Hepatocyte (in vitro differentiated cells): ENCODE data around the gene NEUROD6. TPM values are rescaled to one million over a fixed set of nuclear protein-coding genes. Genes with fewer than 3 reads are reported as not detected.
A peak's percentile ranks its signal among the peaks of the same experiment; 100 is the strongest.

Experiments
- DNase-seq: peaks from one replicate; pipeline ENCODE4 v3.0.0-alpha.2; 2016; ENCODE audit warnings: low spot score
- H2AFZ ChIP-seq: fragments of 200-600 bp; sonication (generic); 2 replicates; pipeline ENCODE4 v1.6.0; 2016; ENCODE audit warnings: antibody characterized with exemption, mild to moderate bottlenecking
- H3K27ac ChIP-seq: fragments of 200-600 bp; sonication (generic); 2 replicates; pipeline ENCODE4 v1.5.1; 2016; ENCODE audit warnings: mild to moderate bottlenecking
- H3K27me3 ChIP-seq: fragments of 200-600 bp; sonication (generic); 2 replicates; pipeline ENCODE4 v1.6.1; 2016
- H3K36me3 ChIP-seq: fragments of 200-600 bp; sonication (generic); replicated peaks from 2 replicates; pipeline ENCODE4 v1.5.1; 2016; ENCODE audit warnings: low read depth; ENCODE audit not compliant: insufficient read depth
- H3K4me1 ChIP-seq: fragments of 200-600 bp; sonication (generic); 2 replicates; pipeline ENCODE4 v1.5.1; 2016; ENCODE audit warnings: mild to moderate bottlenecking, moderate library complexity; ENCODE audit not compliant: insufficient read depth
- H3K4me2 ChIP-seq: fragments of 200-600 bp; sonication (generic); 2 replicates; pipeline ENCODE4 v1.6.0; 2016
- H3K4me3 ChIP-seq: fragments of 200-600 bp; sonication (generic); 2 replicates; pipeline ENCODE4 v1.5.1; 2016; ENCODE audit warnings: mild to moderate bottlenecking
- H3K79me2 ChIP-seq: fragments of 200-600 bp; sonication (generic); 2 replicates; pipeline ENCODE4 v1.6.0; 2017; ENCODE audit warnings: mild to moderate bottlenecking
- H3K9me2 ChIP-seq: fragments of 200-600 bp; sonication (generic); replicated peaks from 2 replicates; pipeline ENCODE4 v1.6.0; 2017; ENCODE audit warnings: mild to moderate bottlenecking; ENCODE audit not compliant: insufficient read depth
- H3K9me3 ChIP-seq: fragments of 200-600 bp; sonication (generic); 2 replicates; pipeline ENCODE4 v1.5.1; 2016; ENCODE audit warnings: low read depth, mild to moderate bottlenecking
- H4K20me1 ChIP-seq: fragments of 200-600 bp; sonication (generic); 2 replicates; pipeline ENCODE4 v1.6.0; 2016; ENCODE audit warnings: mild to moderate bottlenecking; ENCODE audit not compliant: insufficient read depth, poor library complexity, severe bottlenecking
- CTCF ChIP-seq: fragments of 200-600 bp; sonication (generic); IDR thresholded peaks from 2 replicates; pipeline ENCODE4 v1.5.1; 2016; ENCODE audit warnings: antibody characterized with exemption, mild to moderate bottlenecking; ENCODE audit not compliant: poor library complexity
- EZH2 ChIP-seq: fragments of 200-600 bp; sonication (generic); IDR thresholded peaks from 2 replicates; pipeline ENCODE4 v1.6.1; 2016; ENCODE audit warnings: antibody characterized with exemption, mild to moderate bottlenecking, borderline replicate concordance
- EZH2phosphoT487 ChIP-seq: fragments of 200-600 bp; sonication (generic); IDR thresholded peaks from one replicate; pipeline ENCODE4 v1.6.1; 2018; ENCODE audit warnings: antibody characterized with exemption, mild to moderate bottlenecking, low read depth, moderate library complexity; ENCODE audit not compliant: unreplicated experiment, severe bottlenecking
- WGBS: methylation state at CpG from one replicate; pipeline ENCODE4 v1.1.6; 2016; ENCODE audit warnings: low lambda C conversion rate; ENCODE audit errors: missing lambda C conversion rate; 5-methylcytosine and 5-hydroxymethylcytosine counted together
- polyA plus RNA-seq: library from polyadenylated mRNA; unstranded; fragments of >200 nt; fragmentation: Nextera tagmentation; extraction: Ambion mirVana; gene quantifications from 2 replicates; pipeline ENCODE4 v1.2.1, GENCODE V29; 2016
- total RNA-seq: library from RNA; depleted of rRNA; stranded (reverse); fragments of >200 nt; gene quantifications from 2 replicates; pipeline ENCODE4 v1.2.3, GENCODE V29; 2014

Gene NEUROD6
- total and polyA plus RNA-seq, 2 experiments from 2014 or later = not detected

GRCh38 chr7:31326416-31326815 is 14.1 kb downstream of the NEUROD6 start:
- H3K9me3 ChIP-seq = no peaks in the 10 kb centered on the region
- TF ChIP-seq CTCF (no peak), EZH2phosphoT487 (no peak), EZH2 (no peak)
- DNase-seq = no peak
- no peaks in the 10 kb centered on the region for H3K9me2 ChIP-seq
- H3K36me3 ChIP-seq = no peaks in the 10 kb centered on the region
- H3K4me3 ChIP-seq = no peak overlapping the region
- no peak overlapping the region for H2AFZ ChIP-seq
- no peaks in the 10 kb centered on the region for H4K20me1 ChIP-seq
- no peaks in the 10 kb centered on the region for H3K27me3 ChIP-seq
- no peak overlapping the region for H3K27ac ChIP-seq
- 71% methylated on average over 2 of the region's 2 CpGs for WGBS
- H3K79me2 ChIP-seq = no peaks in the 10 kb centered on the region
- H3K4me2 ChIP-seq = no peak overlapping the region
- no peaks in the 10 kb centered on the region for H3K4me1 ChIP-seq

DNA sequence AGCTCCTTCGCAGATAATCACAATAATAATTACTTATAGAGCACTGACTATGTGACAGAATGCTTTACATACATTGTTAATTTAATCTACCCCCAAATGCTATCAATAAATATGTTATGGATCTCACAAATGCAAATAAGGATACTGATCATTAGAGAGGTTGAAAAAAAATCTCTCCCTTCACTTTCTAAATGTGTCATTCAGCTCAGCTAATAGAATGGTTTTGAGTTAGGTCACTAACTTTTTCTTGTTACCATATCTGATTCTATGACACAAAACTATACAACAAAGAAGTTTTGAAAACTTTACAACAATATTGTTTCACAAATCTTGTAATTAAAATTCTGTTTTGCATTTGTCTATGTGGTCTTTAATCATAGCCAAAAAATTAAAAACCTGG is 17.4 kb downstream of the NEUROD6 start:
- Histone ChIP-seq H3K4me3 (no peak overlapping the region), H2AFZ (no peak overlapping the region), H4K20me1 (no peaks in the 10 kb centered on the region), H3K4me2 (no peak overlapping the region), H3K27ac (no peak overlapping the region), H3K27me3 (no peaks in the 10 kb centered on the region), H3K9me2 (no peaks in the 10 kb centered on the region), H3K79me2 (no peaks in the 10 kb centered on the region), H3K36me3 (no peaks in the 10 kb centered on the region), H3K9me3 (no peaks in the 10 kb centered on the region), H3K4me1 (peaks cover under 1% of the 10 kb centered on the region)
- TF ChIP-seq CTCF = no peak
- no peak for TF ChIP-seq EZH2phosphoT487
- TF ChIP-seq EZH2 = no peak
- DNase-seq = no peak
- WGBS = 100% methylated on average over 1 of the region's 1 CpG

DNA sequence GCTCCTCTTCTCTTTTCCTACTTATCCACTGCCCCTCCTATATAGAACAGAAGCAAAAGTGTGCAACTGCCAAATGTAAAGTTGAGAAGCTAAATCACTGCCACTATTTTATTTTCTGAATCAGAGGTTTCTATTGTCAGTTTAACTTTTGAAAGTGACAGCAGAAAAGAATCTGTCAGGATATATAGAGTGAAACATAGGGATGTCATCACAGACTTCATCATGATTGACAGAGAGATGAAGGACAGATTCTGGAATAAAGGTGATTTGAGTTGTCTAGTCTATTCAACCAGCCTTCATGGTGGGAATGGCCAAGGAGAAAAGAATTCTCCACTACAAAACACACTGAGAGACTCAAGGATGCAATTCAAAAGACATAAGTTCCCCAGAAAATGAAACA is 19.9 kb downstream of the NEUROD6 start:
- no peaks in the 10 kb centered on the region for H3K27me3 ChIP-seq
- H3K36me3 ChIP-seq = no peaks in the 10 kb centered on the region
- no peak overlapping the region for H3K4me2 ChIP-seq
- H3K79me2 ChIP-seq = no peaks in the 10 kb centered on the region
- no peak overlapping the region for H3K4me3 ChIP-seq
- H3K9me3 ChIP-seq = no peaks in the 10 kb centered on the region
- DNase-seq = no peak
- no peaks in the 10 kb centered on the region for H3K9me2 ChIP-seq
- H3K27ac ChIP-seq = no peak overlapping the region
- H4K20me1 ChIP-seq = no peaks in the 10 kb centered on the region
- no peak overlapping the region for H2AFZ ChIP-seq
- H3K4me1 ChIP-seq = peaks cover 8% of the 10 kb centered on the region
- no peak for TF ChIP-seq CTCF

DNA sequence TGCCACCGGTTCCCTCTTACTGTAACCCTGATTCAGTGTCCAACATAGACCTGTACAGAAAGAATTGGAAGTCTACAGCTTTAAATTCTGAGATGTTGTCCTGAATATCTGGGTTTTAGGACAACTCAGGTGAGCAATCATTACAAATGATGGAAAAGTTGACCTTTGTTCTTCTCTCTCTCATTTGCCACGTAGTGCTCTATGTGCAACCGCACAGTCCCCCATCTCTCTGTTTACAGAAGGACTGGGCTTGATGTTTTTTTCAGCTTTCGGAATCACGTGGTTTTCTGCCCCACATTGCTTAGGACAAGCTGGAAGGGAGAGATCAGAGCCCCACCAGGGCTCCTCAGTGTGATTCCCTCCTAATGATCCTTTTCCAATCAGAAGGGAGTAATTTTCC is 22.2 kb downstream of the NEUROD6 start:
- Histone ChIP-seq H4K20me1 (no peaks in the 10 kb centered on the region), H3K9me3 (no peaks in the 10 kb centered on the region), H3K27me3 (no peaks in the 10 kb centered on the region), H3K9me2 (no peaks in the 10 kb centered on the region), H3K4me2 (peak overlapping the region; percentile 50), H3K4me1 (peaks cover 8% of the 10 kb centered on the region), H2AFZ (no peak overlapping the region), H3K4me3 (no peak overlapping the region), H3K36me3 (no peaks in the 10 kb centered on the region), H3K27ac (peak overlapping the region; percentile 68), H3K79me2 (no peaks in the 10 kb centered on the region)
- TF ChIP-seq EZH2 (no peak), CTCF (no peak), EZH2phosphoT487 (no peak)
- 57% methylated on average over 5 of the region's 5 CpGs for WGBS
- DNase-seq = peak; percentile 75
